Left lobe of liver (tissue), 2 donors: Measurements from ENCODE around the gene LCP1. TPM values are rescaled to one million over a fixed set of nuclear protein-coding genes. Genes with fewer than 3 reads are reported as not detected.
A peak's percentile ranks its signal among the peaks of the same experiment; 100 is the strongest.
"Not testable (repeated sequence)": the region's sequence is repeated elsewhere in the genome, so short reads cannot be mapped to it uniquely, and the experiment has no call there.

Experiments used
- ATAC-seq: fragments of 200-7000 bp; cut with Tn5 transposase; one replicate; pipeline ENCODE4 v1.9.1; 2020; ENCODE audit warnings: mild to moderate bottlenecking, moderate library complexity
- DNase-seq: peaks from one replicate; pipeline ENCODE4 v3.0.0-alpha.2; 2020; ENCODE audit warnings: low spot score
- total RNA-seq: library from RNA; stranded (reverse); gene quantifications from one replicate; pipeline ENCODE4 v1.2.1, GENCODE V29; 2021
- donor health status: DM: no; HTN: no; CAD: no; lungs with moderate emphysema.
- donor health status: DM: no; HTN: yes; CAD: no.

Gene LCP1
- total RNA-seq, 1 donor from 2014 or later, result 20.7 TPM

GRCh38 chr13:46162741-46163140 is 19.2 kb downstream of the LCP1 start:
- ATAC-seq, DNase-seq: not testable (repeated sequence)

- ATAC-seq, result peak; percentile 91
- DNase-seq, result no peak
Observed at GRCh38 chr13:46160471-46161066, 21.4 kb downstream of the LCP1 start.

- DNase-seq (no peak), ATAC-seq (no peak)
Observed at GRCh38 chr13:46160065-46160464, 21.9 kb downstream of the LCP1 start.

DNA sequence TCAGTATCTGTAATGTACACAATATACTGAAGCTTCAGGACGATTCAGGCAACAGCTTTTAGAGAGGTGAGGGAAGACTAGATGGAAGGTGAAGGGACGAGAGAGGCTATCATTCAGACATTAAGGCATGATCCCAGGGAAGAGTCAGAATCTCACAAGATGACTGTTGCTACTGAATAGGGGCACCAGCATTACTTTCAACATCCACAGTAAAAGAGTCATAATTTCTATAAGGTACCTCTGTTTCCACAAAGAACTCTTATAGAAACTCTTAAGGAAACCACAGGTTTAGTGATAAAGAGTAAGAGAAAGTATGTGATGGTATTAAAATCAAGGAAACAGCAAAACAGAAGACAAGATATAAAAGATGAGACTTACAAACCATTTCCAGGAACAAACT is 23.0 kb downstream of the LCP1 start:
- no peak for ATAC-seq

GRCh38 chr13:46158222-46158621 is 23.8 kb downstream of the LCP1 start:
- DNase-seq, result no peak
- peak; percentile 28 for ATAC-seq

More for the DNA sequence above, 23.0 kb downstream of the LCP1 start:
- no peak for DNase-seq

DNA sequence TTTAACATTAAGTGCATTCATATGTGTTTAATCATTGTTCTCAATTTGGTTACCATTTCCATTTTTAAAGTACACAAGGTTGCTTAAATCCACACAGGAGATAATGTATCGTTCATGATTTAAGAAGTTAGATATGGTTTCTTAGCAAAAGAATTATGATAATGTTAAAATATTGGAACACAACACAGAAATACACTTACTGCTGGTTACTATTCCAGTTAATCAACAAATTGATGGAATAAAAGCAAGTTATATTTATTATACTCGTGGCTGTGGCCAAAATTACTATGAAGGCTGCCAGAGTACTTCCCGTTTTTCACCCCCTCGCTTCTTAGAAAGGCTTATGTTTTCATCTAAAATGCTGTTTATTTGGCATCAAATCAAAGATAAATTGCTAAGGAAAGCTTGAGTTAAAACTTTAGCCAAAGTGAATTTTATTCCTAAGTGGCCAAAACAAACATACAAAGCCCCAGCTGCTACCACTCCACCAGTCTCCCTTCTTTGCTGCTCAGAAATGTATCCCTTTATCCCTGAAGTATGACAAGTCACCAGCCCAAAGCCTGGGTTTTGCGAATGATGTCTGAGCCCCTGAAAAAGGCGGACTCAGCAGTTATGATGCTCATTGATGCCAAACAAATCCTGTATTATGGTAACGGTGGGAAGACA is 27.7 kb downstream of the LCP1 start:
- ATAC-seq (no peak), DNase-seq (no peak)

DNA sequence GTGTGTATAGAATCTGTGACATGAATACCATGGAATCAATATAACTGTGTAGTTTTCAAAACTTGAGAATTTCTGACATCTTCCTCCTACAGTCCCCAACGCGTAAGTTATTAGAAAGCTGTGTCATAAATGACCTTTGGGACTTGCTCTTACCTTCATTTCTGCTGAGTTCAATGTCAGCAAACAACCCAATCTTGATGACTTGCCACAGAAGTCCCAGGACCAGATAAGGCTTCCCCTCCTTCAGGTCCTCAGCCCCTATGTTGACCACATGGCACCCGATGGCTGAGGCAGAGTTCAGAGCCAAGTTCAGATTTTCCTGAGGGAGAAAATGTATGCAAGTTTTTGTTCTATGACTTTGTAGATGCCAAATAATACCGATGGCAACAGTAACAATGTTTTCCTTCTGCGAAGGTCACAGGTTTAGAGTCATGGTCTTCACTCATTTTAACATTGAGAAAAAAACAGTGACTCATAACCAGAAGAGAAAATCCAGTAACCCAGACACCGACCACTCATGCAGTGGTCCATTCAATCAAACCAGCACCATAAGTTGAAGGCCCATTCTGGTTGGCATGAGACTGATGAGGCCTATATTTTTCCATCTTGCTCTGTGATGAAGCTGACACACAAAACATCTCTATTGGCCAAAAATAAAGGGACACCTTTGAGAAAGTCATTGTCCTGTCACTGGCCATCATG is 29.2 kb downstream of the LCP1 start:
- DNase-seq (no peak), ATAC-seq (peak; percentile 30)

DNA sequence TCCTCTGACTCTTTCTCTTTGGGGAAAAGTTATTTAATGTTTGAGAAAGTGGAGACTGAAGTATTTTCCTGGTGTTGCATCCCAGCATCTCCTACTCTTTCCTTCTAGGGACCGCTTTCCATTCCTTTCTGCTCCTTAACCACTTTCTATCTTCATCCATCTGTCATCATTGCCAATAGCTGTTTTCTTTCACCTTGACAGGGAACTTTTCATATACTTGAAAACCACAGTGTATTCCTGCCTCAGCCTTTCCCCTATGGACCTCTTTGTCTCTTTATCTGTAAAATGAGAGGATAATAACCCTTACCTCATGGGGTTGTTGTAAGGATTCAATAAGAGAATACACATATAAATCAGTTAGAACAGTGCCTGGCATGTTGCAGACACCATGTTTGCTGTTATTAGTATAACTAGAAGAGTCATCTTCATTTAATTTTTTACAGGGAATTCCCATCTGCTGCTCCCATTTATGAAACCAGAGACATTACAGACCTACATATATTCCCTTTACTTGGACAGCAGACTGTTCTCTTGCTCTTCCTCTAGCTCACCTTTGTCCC is 31.8 kb downstream of the LCP1 start:
- DNase-seq, result no peak
- no peak for ATAC-seq

DNA sequence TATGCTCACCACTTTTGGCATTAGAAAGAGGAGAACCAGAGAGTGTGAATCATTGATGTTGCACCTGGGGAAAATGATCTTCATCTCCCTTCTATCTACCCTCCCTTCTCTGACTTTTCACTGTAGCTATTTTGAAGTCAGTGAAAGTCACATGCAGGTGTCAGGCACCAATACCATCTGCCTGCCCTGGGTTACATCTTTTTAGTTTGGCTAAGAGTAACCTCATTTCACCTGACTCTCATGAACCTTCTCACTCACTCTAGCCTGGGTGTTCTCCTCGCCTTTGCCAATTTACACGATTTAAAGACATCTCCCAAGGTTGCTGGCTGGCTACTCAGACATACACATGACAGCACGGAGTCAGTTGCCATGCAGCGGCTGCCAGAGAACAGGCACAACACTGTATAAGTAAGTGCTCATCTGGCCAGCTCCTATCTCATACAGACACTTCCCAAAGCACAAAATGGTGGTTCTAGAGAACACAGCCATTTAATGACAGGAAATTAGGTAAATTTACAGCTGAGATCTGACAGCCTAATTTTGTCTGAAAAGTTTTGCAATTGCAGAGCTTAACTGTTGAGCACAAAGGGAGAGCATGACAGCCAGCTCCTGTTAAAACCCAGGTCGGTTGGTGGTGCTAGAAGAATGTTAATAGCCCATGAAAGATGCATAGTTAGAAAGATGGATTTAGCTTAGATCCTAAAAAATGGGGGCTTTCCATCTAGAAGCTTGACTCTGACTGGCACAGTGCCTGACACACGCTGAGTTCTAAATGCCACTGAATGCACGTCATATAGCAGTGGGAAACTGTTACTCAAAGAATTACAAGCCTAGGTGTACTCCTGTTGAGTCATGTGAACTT is 32.5 kb downstream of the LCP1 start:
- no peak for ATAC-seq
- DNase-seq, result no peak

DNA sequence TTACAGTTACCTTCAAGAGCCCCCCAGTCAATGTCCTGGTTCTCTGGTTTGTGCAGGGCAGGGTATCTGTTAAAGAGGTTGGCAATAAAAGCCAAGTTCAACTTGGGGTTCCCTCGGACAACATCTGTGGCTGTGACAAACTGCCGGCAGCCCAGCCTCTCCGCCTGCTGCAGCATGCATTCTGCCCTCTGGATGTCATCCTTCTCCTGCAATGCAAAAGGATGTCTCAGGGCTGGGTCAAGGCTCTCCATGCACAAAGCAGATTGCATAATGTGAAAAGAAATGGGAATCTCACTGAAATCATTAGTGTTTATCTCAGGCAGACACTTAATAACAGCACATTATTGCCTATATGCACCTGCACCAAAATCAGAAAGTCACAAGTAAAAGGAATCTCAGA is 35.1 kb downstream of the LCP1 start:
- DNase-seq (no peak), ATAC-seq (peak; percentile 81)

DNA sequence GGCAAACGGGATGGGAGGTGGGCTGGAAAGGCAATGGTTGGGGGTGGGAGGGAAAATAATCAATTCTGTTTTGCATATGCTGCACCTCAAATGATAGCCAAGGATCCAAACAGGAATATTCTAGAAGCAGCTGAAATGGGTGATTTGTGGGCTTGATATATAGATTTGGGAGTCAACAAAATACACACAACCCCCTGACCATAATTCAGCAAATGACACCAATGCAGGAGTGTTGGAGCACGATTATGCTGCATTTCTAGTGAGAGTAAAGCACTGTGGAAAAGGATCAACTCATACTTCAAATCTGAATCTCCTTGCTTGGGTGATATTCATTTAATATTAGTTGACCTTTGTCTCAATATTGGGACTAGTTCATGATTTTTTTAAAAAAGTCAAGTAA is 36.0 kb downstream of the LCP1 start:
- ATAC-seq, result no peak
- no peak for DNase-seq

DNA sequence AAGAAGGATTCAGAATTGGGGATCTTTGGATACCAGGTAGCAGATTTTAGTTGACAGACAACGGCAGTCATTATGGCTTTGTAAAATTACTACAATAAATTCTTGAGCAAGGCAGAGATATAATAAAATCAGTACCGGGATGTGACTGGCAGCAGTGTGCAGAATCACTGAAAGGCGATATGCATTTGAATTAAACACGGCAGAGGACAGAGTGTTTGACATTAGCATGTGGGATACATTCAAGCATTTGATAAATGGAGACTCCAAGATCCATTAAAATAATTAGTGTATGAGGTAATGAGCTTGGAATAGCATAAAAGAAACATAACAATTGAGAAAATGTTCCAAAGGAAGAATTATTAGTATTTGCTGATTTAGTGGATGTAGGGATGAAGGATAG is 36.8 kb downstream of the LCP1 start:
- DNase-seq, result no peak
- no peak for ATAC-seq

DNA sequence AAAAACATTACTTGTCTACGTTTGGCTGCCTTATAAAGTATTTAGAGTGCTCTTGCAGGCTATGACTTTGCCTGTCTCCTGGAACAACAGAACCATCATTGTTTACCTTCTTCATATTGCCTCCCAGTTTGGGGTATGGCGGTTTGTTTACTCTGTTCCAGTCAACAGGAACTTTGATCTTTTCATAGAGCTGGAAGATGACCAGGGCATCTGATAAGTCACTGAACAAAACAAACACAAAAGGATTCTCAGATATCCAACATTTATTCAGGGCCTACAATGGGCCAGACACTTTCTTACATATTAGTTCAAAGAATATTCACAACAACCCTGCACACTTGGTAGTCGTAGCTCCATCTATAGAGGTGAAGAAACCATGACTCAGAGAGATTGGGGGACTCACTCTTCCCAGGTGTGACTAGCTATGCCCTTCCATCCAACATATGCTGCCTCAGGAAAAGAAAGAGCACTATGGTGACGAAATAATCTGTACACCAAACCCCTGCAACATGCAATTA is 38.7 kb downstream of the LCP1 start:
- ATAC-seq, result peak; percentile 84
- DNase-seq, result peak; percentile 60

DNA sequence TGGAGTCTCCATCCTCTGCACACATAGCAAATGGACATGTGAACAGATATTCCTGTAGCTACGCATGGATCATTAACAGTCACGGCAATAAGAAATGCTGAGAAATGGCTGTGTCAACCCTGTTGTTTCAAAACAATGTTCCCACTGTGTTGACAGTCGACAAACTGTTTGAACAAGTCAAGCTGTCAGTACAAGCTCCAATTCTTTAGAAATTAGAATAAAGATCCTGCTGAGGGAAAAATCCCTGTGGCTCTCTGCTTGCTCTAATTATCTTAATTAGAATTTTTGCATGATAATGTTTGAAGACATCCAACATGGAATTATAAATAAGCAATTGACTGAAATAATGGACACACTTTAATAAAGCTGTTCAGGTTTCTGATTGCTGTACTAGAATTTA is 39.2 kb downstream of the LCP1 start:
- ATAC-seq (peak; percentile 66), DNase-seq (no peak)

GRCh38 chr13:46140044-46140443 is 41.9 kb downstream of the LCP1 start:
- DNase-seq (no peak), ATAC-seq (no peak)

DNA sequence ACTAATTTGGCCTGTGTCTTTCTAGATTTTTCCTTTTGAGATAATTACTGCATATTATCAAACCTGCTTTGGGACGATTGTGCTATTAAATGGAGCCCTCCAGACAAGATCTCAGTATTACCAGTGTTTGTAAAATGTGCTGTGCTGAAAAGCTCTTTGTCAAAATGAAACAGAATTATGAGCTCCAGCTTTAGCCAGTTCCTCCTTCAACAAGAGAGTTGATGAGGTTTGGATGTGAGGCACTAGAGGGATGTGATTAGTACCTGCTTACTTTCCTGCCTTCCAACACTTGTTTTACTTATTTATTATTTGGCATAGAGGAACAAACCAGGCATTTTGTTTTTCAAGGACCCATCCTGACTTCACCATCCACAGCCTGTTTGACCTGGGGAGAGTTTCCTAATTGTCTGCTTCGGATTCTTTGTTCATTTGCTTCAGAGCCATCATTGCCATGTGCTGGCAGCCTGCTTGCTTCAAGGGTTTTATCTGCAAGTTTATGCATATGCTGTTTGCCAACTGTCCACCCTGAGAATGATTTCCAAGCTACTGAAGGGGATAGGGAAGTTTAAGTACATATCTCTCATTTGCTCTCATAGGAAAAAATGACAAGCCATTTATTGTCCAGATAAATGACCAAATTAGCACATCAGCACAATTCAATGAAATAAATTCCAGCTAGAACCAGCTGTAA is 44.2 kb downstream of the LCP1 start:
- no peak for DNase-seq
- peak; percentile 27 for ATAC-seq

GRCh38 chr13:46136688-46137087 is 45.3 kb downstream of the LCP1 start:
- ATAC-seq (no peak), DNase-seq (no peak)

DNA sequence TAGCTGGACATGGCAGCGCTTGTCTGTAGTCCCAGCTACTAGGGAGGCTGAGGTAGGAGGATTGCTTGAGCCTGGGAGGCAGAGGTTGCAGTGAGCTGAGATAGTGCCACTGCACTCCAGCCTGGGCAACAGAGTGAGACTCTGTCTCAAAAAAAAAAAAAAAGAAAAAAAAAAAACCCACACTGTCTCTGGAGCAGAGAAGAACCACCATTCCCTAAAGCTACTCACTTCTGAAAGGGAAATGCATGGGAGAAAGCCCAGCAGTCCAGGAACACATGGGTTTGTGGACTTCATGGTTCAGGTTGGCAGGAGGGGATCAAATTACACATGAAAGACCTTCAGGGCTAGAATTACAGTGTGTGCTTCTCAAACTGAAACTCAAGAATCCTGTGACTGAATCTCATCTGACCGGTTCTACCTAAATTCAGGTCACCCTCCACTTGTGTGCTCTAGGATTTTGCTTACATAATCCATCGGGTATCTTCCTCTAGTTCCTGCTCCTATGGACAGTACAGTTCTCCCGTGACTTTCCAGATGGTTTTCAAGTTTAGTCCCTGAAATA is 46.9 kb downstream of the LCP1 start:
- no peak for DNase-seq
- peak; percentile 72 for ATAC-seq

GRCh38 chr13:46134494-46134893 is 47.5 kb downstream of the LCP1 start:
- no peak for DNase-seq
- no peak for ATAC-seq

DNA sequence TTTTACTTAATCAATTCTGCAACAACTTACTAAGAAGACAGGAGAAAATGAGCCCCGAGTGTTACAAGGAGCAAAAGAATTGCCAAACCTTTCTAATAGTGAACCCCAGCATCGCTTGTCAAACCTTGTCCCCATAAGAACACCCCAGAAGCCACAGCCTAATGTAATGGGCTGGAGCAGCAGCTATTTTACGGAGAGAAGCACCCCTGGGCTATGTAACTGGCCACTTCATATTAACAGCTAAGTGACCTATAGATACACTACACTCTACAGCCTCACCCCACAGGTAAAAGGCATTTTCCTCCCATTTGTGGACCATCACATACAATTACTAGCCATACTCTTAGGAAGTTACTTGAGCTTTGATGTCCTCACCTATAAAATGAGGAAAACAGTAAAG is 49.9 kb downstream of the LCP1 start:
- no peak for DNase-seq
- no peak for ATAC-seq
